GM23338 (cell line): ENCODE measurements around the gene KRT31.
"Not testable (repeated sequence)": the region's sequence is repeated elsewhere in the genome, so short reads cannot be mapped to it uniquely, and the experiment has no call there.

Source experiments
- CTCF ChIP-seq, 2 experiments: fragments of 200-600 bp in 1 of 2; sonication (generic) in 1 of 2; conservative IDR thresholded peaks; 2 replicates each; pipeline versions ENCODE4 v1.5.1 to v1.6.1; 2016 to 2017; ENCODE audit warnings: antibody characterized with exemption in 2 of 2, low read depth in 2 of 2, mild to moderate bottlenecking in 2 of 2, moderate library complexity in 1 of 2
- EZH2 ChIP-seq: fragments of 200-600 bp; sonication (generic); IDR thresholded peaks from one replicate; pipeline ENCODE4 v1.8.0; 2017; ENCODE audit warnings: antibody characterized with exemption, mild to moderate bottlenecking, low read depth; ENCODE audit not compliant: unreplicated experiment
- NANOG ChIP-seq: IDR thresholded peaks from 2 replicates; pipeline ENCODE4 v1.6.1; 2016; ENCODE audit warnings: antibody characterized with exemption, borderline replicate concordance

GRCh38 chr17:41350381-41350878 lies 47.0 kb downstream of the KRT31 start, which contains the start of gene KRT33A:
- not testable (repeated sequence) for TF ChIP-seq CTCF (conservative IDR thresholded peaks at IDR 0.05; ENCODE audit: low read depth in 2 of 2); NANOG; EZH2
